Tibial nerve (tissue), 3 donors: ENCODE results near the gene CORO1C.

Source experiments
- EP300 ChIP-seq, 2 donors: sonication (generic); formaldehyde crosslinking; IDR thresholded peaks; one replicate each; pipeline ENCODE4 v1.6.1; 2017; ENCODE audit warnings: antibody characterized with exemption in 2 of 2, mild to moderate bottlenecking in 1 of 2
- POLR2A ChIP-seq, 2 donors: fragments of 450-650 bp; IDR thresholded peaks; one replicate each; pipeline ENCODE4 v1.6.1; 2017; ENCODE audit warnings: antibody characterized with exemption in 2 of 2, mild to moderate bottlenecking in 2 of 2, moderate library complexity in 2 of 2

GRCh38 chr12:108770269-108770829 is 39.0 kb upstream of the CORO1C start:
- TF ChIP-seq EP300 (IDR thresholded peaks at IDR 0.05) (no peak), POLR2A (IDR thresholded peaks at IDR 0.05) (no peak)
